ENCODE measurements around the gene GRB2. TPM values are rescaled to one million over a fixed set of nuclear protein-coding genes. Genes with fewer than 3 reads are reported as not detected.
"Not testable (repeated sequence)": the region's sequence is repeated elsewhere in the genome, so short reads cannot be mapped to it uniquely, and the experiment has no call there.

Gene GRB2
- total RNA-seq, 2 donors from 2014 or later = 87.2 to 97.8 TPM

- intact Hi-C loops (cut with DNase I) = no loop called here
- DNase-seq (ENCODE audit: low spot score) = no peak
Measured at GRCh38 chr17:75365931-75366275, 39.6 kb downstream of the GRB2 start.

- intact Hi-C loops (cut with DNase I) = no loop called here
- DNase-seq (ENCODE audit: low spot score) = no peak
Measured at GRCh38 chr17:75365009-75365930, 40.2 kb downstream of the GRB2 start.

DNA sequence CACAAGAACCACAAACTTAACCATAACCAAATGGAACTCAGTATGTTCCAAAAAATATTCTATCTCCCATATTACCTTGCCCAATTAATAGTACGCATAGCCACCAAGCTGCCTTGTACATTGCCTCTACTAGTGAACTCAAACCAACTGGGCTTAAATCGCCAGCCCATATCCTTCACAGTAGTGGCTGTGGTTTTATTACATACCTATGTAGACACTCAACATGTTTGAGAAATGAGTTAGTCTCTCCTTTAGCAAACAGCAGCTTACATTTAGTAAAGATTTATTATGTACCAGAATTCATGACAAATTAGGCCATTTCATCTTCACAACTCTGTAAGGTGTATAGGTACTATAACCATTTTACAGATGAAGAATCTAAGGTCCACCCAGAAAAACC, 41.4 kb downstream of the GRB2 start:
- no peak for DNase-seq (ENCODE audit: low spot score)
- intact Hi-C loops (cut with DNase I) = no loop called here

DNA sequence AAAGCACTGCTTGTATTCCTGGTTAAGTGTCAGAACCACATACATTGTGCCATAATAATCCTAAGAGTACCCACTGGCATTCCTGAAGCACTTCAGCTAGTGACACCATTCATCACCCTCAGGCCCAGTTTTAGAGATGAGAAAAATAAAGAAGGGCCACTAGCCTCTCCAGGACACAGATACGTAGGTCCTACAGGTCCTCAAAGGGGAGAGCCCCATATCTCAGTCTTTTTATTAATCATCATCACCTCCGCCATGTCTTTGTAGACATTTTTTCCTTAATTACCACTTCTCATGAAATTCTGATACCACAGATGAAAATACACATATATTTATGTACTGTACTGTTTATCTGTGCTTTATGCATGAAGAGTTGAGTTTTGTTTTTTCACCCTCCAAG, 43.5 kb downstream of the GRB2 start:
- no peak for DNase-seq (ENCODE audit: low spot score)
- intact Hi-C loops (cut with DNase I) = no loop called here

DNA sequence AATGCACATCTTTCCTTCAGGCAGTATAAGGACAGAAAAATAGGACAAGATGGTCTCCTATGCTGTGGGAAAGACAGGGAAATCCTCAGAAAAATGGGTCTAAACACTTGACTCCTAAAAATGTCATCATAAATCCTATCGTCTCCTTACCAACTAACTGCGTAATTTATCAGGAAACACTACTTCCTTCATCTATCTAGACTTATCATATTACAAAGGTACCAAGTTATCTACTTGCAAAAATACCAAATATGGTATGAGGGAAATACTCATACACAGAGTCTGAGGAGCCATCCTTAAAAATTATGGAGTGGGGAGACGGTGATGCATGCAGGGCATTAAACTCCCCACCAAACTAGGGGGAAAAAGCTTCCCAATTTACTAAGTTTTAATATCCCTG, 44.1 kb downstream of the GRB2 start:
- intact Hi-C loops (cut with DNase I) = no loop called here

DNA sequence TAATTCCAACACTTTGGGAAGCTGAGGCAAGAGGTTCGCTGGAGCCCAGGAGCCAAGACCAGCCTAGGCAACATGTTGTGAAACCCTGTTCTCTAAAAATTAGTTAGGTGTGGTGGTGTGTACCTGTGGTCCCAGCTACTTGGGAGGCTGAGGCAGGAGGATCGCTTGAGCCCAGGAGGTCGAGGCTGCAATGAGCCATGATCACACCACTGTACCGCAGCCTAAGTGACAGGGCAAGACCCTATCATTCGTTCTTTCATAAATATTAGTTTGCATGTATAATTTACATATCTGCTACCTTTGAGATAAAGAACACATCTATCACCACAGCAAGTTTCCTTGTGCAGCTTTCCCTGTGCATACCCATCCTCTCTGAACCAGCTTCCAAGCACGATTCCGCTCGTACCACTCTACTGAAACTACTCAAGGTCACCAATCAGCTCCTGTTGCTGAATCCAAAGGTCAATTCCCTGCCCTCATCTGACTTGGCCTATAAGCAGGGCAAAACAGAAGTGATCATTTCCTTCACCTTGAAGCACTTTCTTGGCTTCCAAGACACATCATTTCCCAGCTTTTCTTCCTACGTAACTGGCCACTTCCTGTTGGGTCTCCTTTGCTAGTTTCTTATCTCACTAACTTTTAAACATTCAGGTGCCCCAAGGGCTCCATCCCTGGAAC, 49.1 kb downstream of the GRB2 start:
- intact Hi-C loops (cut with DNase I) = no loop called here
- no peak for DNase-seq (ENCODE audit: low spot score)

More for the DNA sequence above, 44.1 kb downstream of the GRB2 start:
- DNase-seq (ENCODE audit: low spot score) = no peak

- no peak for DNase-seq (ENCODE audit: low spot score)
- intact Hi-C loops (cut with DNase I) = no loop called here
Measured at GRCh38 chr17:75353176-75353575, 52.3 kb downstream of the GRB2 start.

- intact Hi-C loops (cut with DNase I) = no loop called here
- no peak for DNase-seq (ENCODE audit: low spot score)
Measured at GRCh38 chr17:75352079-75352569, 53.4 kb downstream of the GRB2 start.

GRCh38 chr17:75350706-75351105, 54.8 kb downstream of the GRB2 start:
- no peak for DNase-seq (ENCODE audit: low spot score)
- intact Hi-C loops (cut with DNase I) = no loop called here

DNA sequence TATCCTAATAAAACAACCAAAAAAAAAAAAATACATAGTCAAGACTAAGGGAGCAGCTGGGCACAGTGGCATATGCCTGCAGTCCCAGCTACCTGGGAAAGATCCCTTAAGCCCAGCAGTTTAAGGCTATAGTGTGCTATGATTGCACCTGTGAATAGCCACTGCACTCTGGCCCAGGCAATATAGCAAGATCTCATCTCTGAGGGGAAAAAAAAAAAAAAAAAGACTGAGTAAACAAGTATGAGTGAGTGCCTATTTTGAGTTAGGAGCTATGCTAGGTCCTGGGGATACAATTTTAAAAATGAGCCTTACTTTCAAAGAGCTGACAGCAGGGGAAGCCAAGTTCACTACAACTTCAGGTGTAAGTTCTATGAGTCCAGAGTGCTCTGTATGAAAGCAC, 55.4 kb downstream of the GRB2 start:
- no peak for DNase-seq (ENCODE audit: low spot score)
- intact Hi-C loops (cut with DNase I) = no loop called here

DNA sequence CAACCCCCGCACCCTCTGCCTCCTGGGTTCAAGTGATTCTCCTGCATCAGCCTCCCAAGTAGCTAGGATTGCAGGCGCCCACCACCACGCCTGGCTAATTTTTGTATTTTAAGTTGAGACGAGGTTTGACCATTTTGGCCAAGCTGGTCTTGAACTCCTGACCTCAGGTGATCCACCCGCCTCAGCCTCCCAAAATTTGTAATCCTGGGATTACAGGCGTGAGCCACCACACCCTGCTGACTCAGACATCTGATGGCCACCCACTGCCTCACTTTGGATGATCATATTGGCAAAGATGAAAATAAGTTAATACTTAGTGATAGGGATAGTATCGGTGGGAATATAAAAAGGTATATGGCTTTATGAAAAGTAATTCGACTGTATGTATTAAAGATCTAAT, 55.9 kb downstream of the GRB2 start:
- intact Hi-C loops (cut with DNase I) = no loop called here
- no peak for DNase-seq (ENCODE audit: low spot score)

GRCh38 chr17:75348386-75349012, 57.0 kb downstream of the GRB2 start:
- no peak for DNase-seq (ENCODE audit: low spot score)
- intact Hi-C loops (cut with DNase I) = no loop called here

DNA sequence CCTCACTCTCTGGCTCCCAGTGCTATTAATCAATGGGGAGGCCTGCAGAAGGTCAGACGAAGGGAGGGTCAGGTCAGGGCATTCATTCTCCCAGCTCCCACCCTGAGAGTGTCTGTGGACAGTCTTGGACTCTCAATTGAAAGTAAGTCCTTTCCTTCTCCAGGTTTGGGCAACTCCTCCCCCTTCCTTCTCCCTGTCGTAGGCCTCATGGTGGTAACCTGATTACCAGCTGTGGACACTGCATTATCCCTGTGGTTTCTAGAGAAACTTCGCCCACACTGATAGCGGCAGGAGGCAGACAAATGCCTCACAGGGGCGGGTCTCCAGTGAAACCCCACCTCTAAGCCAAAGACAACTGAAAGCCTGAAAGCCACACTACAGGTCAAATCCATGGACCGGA, 58.6 kb downstream of the GRB2 start:
- intact Hi-C loops (cut with DNase I) = no loop called here
- no peak for DNase-seq (ENCODE audit: low spot score)

GRCh38 chr17:75346368-75346767, 59.1 kb downstream of the GRB2 start:
- intact Hi-C loops (cut with DNase I); DNase-seq (ENCODE audit: low spot score): not testable (repeated sequence)

GRCh38 chr17:75345514-75346167, 59.8 kb downstream of the GRB2 start:
- DNase-seq (ENCODE audit: low spot score) = no peak
- intact Hi-C loops (cut with DNase I) = no loop called here

DNA sequence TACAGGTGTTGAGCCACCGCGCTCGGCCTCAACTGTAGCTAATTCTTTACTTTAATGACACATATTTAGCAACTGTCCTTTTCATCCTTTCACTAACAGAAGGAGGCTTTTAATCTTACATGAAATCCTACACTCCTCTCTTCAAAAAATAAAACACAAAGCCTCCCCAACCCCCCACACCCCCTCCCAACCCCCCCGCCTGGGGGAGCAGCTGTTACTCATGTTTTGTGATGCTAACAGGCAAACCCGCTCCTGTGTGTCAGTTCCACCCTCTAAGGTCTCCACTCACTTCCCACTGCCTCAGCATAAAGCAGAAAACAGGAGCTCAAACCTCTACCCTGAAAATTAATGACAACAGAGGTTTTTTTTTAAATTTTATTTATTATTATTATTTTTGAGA, 60.8 kb downstream of the GRB2 start:
- DNase-seq (ENCODE audit: low spot score) = no peak
- intact Hi-C loops (cut with DNase I) = no loop called here

DNA sequence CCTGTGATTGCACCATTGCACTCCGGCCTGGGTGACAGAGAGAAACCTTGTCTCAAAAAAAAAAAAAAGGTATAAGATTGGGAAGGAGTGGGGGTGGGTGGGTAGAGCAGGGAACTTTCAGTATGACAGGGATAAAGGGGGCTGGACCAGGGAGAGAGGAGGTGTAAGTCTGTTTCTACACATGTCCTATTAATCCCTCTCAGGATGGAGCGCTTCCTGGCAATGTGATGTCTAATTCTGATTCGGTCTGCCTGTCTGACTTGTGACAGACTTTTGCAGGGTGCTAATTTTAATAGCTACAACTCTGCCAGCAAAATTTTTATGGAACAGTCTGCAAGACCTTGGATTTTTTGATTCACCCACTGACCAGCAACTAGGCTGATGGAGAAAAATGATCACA, 62.5 kb downstream of the GRB2 start:
- intact Hi-C loops (cut with DNase I) = no loop called here

DNA sequence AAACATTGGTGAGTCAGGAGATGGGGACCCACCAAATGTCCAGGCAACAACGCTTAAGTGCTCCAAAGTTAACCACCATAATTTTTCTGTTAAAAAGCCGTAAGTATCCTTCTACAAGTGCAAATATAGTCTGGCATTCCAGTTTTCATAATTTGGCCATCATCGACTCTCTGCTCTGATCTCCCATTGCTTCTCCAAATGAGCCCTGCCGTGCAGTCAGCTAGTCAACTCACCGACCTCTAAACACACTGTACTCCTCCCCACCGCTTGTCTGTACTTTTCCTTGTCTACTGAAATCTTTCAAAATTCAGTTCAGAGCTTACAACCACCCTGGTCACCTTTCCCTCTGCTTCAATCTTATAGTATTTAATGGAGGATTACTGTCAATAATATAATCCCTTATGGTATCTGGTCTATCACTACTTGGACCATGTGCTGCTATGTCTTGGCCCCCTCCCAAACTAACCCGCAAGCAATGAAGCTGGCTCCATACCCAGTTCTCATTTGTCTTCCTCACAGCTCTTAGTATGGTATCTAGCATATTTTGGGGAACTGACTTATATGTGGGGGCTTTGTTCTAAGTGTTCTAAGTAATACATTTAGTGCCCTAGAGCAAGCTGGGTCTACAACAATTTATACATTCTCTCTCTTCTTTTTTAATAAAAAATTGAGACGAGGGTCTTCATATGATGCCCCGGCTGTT, 63.5 kb downstream of the GRB2 start:
- intact Hi-C loops (cut with DNase I) = no loop called here

More for the DNA sequence above, 62.5 kb downstream of the GRB2 start:
- DNase-seq (ENCODE audit: low spot score) = no peak

GRCh38 chr17:75340631-75341030, 64.8 kb downstream of the GRB2 start:
- intact Hi-C loops (cut with DNase I) = no loop called here
- DNase-seq (ENCODE audit: low spot score) = no peak

More for the DNA sequence above, 63.5 kb downstream of the GRB2 start:
- no peak for DNase-seq (ENCODE audit: low spot score)

Data from posterior vena cava (tissue), 2 donors.